Keratinocyte (primary cell): ENCODE results near the gene FTCD. TPM values are rescaled to one million over a fixed set of nuclear protein-coding genes. Genes with fewer than 3 reads are reported as not detected.

Experiments
- DNase-seq: peaks from one replicate; pipeline ENCODE4 v3.0.0-alpha.2; 2011; ENCODE audit warnings: low read depth, missing footprints, low spot score
- FAIRE-seq: peaks from 2 replicates; lab custom pipeline; 2011; peaks lifted over from hg19 to GRCh38; lab: Jason Lieb, UNC
- H2AFZ ChIP-seq: 2 replicates; pipeline ENCODE4 v1.6.0; 2012; ENCODE audit warnings: low read length, control low read depth, inconsistent platforms; ENCODE audit not compliant: control insufficient read depth
- H3K27ac ChIP-seq: 2 replicates; pipeline ENCODE4 v1.5.1; 2011; ENCODE audit warnings: low read length; ENCODE audit not compliant: control insufficient read depth, insufficient read depth
- H3K27me3 ChIP-seq: 3 replicates; pipeline ENCODE4 v1.6.0; 2011; ENCODE audit warnings: low read length; ENCODE audit not compliant: control insufficient read depth, insufficient read depth; ENCODE audit errors: extremely low read depth
- H3K36me3 ChIP-seq, 2 experiments: 2 replicates in 1 of 2; 3 replicates in 1 of 2; pipeline ENCODE4 v1.5.1; 2011; ENCODE audit warnings: low read length in 2 of 2, mild to moderate bottlenecking in 1 of 2; ENCODE audit not compliant: control insufficient read depth in 2 of 2, insufficient read depth in 2 of 2; ENCODE audit errors: extremely low read depth in 1 of 2
- H3K4me1 ChIP-seq: 3 replicates; pipeline ENCODE4 v1.5.1; 2011; ENCODE audit warnings: low read length; ENCODE audit not compliant: control insufficient read depth, insufficient read depth; ENCODE audit errors: extremely low read depth
- H3K4me2 ChIP-seq: 3 replicates; pipeline ENCODE4 v1.6.0; 2011; ENCODE audit warnings: low read depth, low read length; ENCODE audit not compliant: control insufficient read depth, insufficient read depth; ENCODE audit errors: extremely low read depth
- H3K4me3 ChIP-seq, 3 experiments: fragments of 200-600 bp in 1 of 3; sonication (generic) in 1 of 3; 2 replicates in 2 of 3; 3 replicates in 1 of 3; pipeline ENCODE4 v1.5.1; 2011 to 2016; ENCODE audit warnings: low read length in 3 of 3, mild to moderate bottlenecking in 3 of 3, control low read depth in 2 of 3, inconsistent platforms in 1 of 3, low read depth in 1 of 3, mixed read lengths in 1 of 3, mixed run types in 1 of 3, moderate library complexity in 1 of 3; ENCODE audit not compliant: control insufficient read depth in 2 of 3, insufficient read depth in 2 of 3; ENCODE audit errors: extremely low read depth in 1 of 3
- H3K79me2 ChIP-seq: 2 replicates; pipeline ENCODE4 v1.6.0; 2012; ENCODE audit warnings: low read length; ENCODE audit not compliant: control insufficient read depth, insufficient read depth
- H3K9ac ChIP-seq: 3 replicates; pipeline ENCODE4 v1.6.0; 2011; ENCODE audit warnings: low read length; ENCODE audit not compliant: control insufficient read depth, insufficient read depth; ENCODE audit errors: extremely low read depth
- H3K9me1 ChIP-seq: 3 replicates; pipeline ENCODE4 v1.6.0; 2011; ENCODE audit warnings: low read length; ENCODE audit not compliant: control insufficient read depth, insufficient read depth; ENCODE audit errors: extremely low read depth
- H3K9me3 ChIP-seq: 2 replicates; pipeline ENCODE4 v1.5.1; 2012; ENCODE audit warnings: low read depth, low read length; ENCODE audit not compliant: control insufficient read depth
- H4K20me1 ChIP-seq: 3 replicates; pipeline ENCODE4 v1.6.0; 2011; ENCODE audit warnings: low read length; ENCODE audit not compliant: control insufficient read depth, insufficient read depth; ENCODE audit errors: extremely low read depth
- CTCF ChIP-seq, 3 experiments: IDR thresholded peaks in 1 of 3; conservative IDR thresholded peaks in 1 of 3; optimal IDR thresholded peaks in 1 of 3; 2 replicates in 2 of 3; 3 replicates in 1 of 3; pipeline versions ENCODE3 to v1.5.1; 2011; ENCODE audit warnings: low read length in 3 of 3, mild to moderate bottlenecking in 3 of 3, moderate library complexity in 2 of 3, control low read depth in 1 of 3, inconsistent platforms in 1 of 3; ENCODE audit not compliant: insufficient read depth in 2 of 3; ENCODE audit errors: extremely low read depth in 1 of 3
- EZH2 ChIP-seq: IDR thresholded peaks from one replicate; pipeline ENCODE4 v1.6.1; 2012; ENCODE audit warnings: inconsistent platforms, mild to moderate bottlenecking, low read length, moderate library complexity
- dilution Hi-C: fragments of 300-500 bp; cut with MboI; formaldehyde crosslinking; loops from one replicate; pipeline ENCODE4 v1.7.0; 2020; ENCODE audit warnings: low sequenced_read_pairs; ENCODE audit not compliant: extremely low pct_ligation_motif_present
- polyA plus RNA-seq, 5 experiments: library from polyadenylated mRNA; depleted of rRNA in 3 of 5; stranded (reverse) in 3 of 5; stranded (forward) in 1 of 5; unstranded in 1 of 5; fragments of >200 nt; gene quantifications; 1 replicate in 1 of 5; 2 replicates in 3 of 5; 3 replicates in 1 of 5; pipeline versions ENCODE4 v1.2.1 to v1.2.3, GENCODE V29; 2011 to 2012; ENCODE audit warnings: missing spikeins in 2 of 5, low read depth in 1 of 5, low replicate concordance in 1 of 5

FTCD gene
- polyA plus RNA-seq, 1 donor (not counting 4 experiments of a cell fraction or from before 2014, with no cell fraction given), result not detected

- Histone ChIP-seq H4K20me1 (no peaks in the 10 kb centered on the region), H3K27me3 (peaks cover 7% of the 10 kb centered on the region), H3K4me2 (no peak overlapping the region), H3K9ac (no peak overlapping the region), H3K4me1 (no peaks in the 10 kb centered on the region), H3K36me3 (no peaks in the 10 kb centered on the region), H3K9me3 (no peaks in the 10 kb centered on the region), H3K9me1 (no peaks in the 10 kb centered on the region), H3K4me3 (no peak overlapping the region), H2AFZ (no peak overlapping the region), H3K27ac (no peak overlapping the region), H3K79me2 (no peaks in the 10 kb centered on the region)
- dilution Hi-C loops, result no loop called here
- no peak for TF ChIP-seq EZH2
- no peak for TF ChIP-seq CTCF (optimal IDR thresholded peaks at IDR 0.05 in 1 of 3, IDR thresholded peaks at IDR 0.05 in 1 of 3, conservative IDR thresholded peaks at IDR 0.05 in 1 of 3; ENCODE audit: extremely low read depth in 1 of 3, insufficient read depth in 2 of 3, low read length in 3 of 3)
- no peak for DNase-seq
- no peak for FAIRE-seq
Observed at GRCh38 chr21:46137908-46138307, 17.5 kb downstream of the FTCD start.

GRCh38 chr21:46136739-46137349 lies 18.5 kb downstream of the FTCD start:
- no peak overlapping the region for H3K4me2 ChIP-seq
- no peaks in the 10 kb centered on the region for H4K20me1 ChIP-seq
- peaks cover 7% of the 10 kb centered on the region for H3K27me3 ChIP-seq
- DNase-seq, result no peak
- H3K4me1 ChIP-seq, result no peaks in the 10 kb centered on the region
- no peak overlapping the region for H3K4me3 ChIP-seq
- dilution Hi-C loops, result no loop called here
- no peak overlapping the region for H2AFZ ChIP-seq
- H3K79me2 ChIP-seq, result no peaks in the 10 kb centered on the region
- H3K9me3 ChIP-seq, result peaks cover 4% of the 10 kb centered on the region
- no peak for FAIRE-seq
- no peak overlapping the region for H3K9ac ChIP-seq
- TF ChIP-seq CTCF (optimal IDR thresholded peaks at IDR 0.05 in 1 of 3, IDR thresholded peaks at IDR 0.05 in 1 of 3, conservative IDR thresholded peaks at IDR 0.05 in 1 of 3; ENCODE audit: extremely low read depth in 1 of 3, insufficient read depth in 2 of 3, low read length in 3 of 3) (no peak), EZH2 (no peak)
- H3K36me3 ChIP-seq, result no peaks in the 10 kb centered on the region
- H3K27ac ChIP-seq, result no peak overlapping the region
- H3K9me1 ChIP-seq, result no peaks in the 10 kb centered on the region
